ENCODE results near the gene FAIM2.

GRCh38 chr12:49923035-49923644, 19.4 kb upstream of the FAIM2 start:
- no peak for TF ChIP-seq CTCF (IDR thresholded peaks at IDR 0.05)
- TF ChIP-seq POLR2A (IDR thresholded peaks at IDR 0.05): no peak
